IMR-90 (cell line): ENCODE measurements around the gene GTF2F1. TPM values are rescaled to one million over a fixed set of nuclear protein-coding genes. Genes with fewer than 3 reads are reported as not detected.

Experiments used
- ATAC-seq: fragments of 200-7000 bp; cut with Tn5 transposase; 2 replicates; pipeline ENCODE4 v1.9.1; 2020; ENCODE audit warnings: low read depth, mild to moderate bottlenecking, moderate library complexity
- BruUV-seq: library from RNA; stranded (reverse); fragments of 400-500 nt; replicated peaks from 2 replicates; lab custom pipeline; 2021; lab: Mats Ljungman, UMichigan
- CTCF ChIA-PET: fragments of 300-600 bp; formaldehyde crosslinking; extraction: SDS; loops from one replicate; lab custom pipeline; 2021; ENCODE audit warnings: antibody characterized with exemption; lab: Yijun Ruan, JAX
- POLR2A ChIA-PET: fragments of 300-600 bp; sonication (Branson Sonifier 250); formaldehyde crosslinking; loops from one replicate; lab custom pipeline; 2022; ENCODE audit warnings: antibody characterized with exemption; ENCODE audit not compliant: unreplicated experiment; lab: Charles Lee
- DNase-seq: peaks from one replicate; pipeline ENCODE4 v3.0.0; 2013
- H2AFZ ChIP-seq: replicated peaks from 2 replicates; pipeline ENCODE3; 2013; ENCODE audit warnings: low read length, mild to moderate bottlenecking; ENCODE audit not compliant: poor library complexity
- H2AK5ac ChIP-seq: 2 replicates; pipeline ENCODE4 v1.6.1; 2013; ENCODE audit warnings: low read depth, low read length, inconsistent platforms
- H2AK9ac ChIP-seq: replicated peaks from 2 replicates; pipeline ENCODE3; 2013; ENCODE audit warnings: mild to moderate bottlenecking, low read depth, low read length, moderate library complexity; ENCODE audit not compliant: poor library complexity
- H2BK120ac ChIP-seq: 2 replicates; pipeline ENCODE4 v1.6.1; 2013; ENCODE audit warnings: low read depth, low read length, inconsistent platforms
- H2BK15ac ChIP-seq: 3 replicates; pipeline ENCODE4 v1.6.1; 2013; ENCODE audit warnings: low read depth, low read length, inconsistent platforms
- H2BK20ac ChIP-seq: 2 replicates; pipeline ENCODE4 v1.6.1; 2013; ENCODE audit warnings: low read depth, mild to moderate bottlenecking, inconsistent platforms, low read length, moderate library complexity
- H2BK5ac ChIP-seq: 2 replicates; pipeline ENCODE4 v1.6.1; 2013; ENCODE audit warnings: mild to moderate bottlenecking, low read depth, low read length, inconsistent platforms; ENCODE audit not compliant: poor library complexity, severe bottlenecking
- H3K14ac ChIP-seq: replicated peaks from 2 replicates; pipeline ENCODE4 v1.6.1; 2013; ENCODE audit warnings: low read depth, low read length, inconsistent platforms
- H3K18ac ChIP-seq: 2 replicates; pipeline ENCODE4 v1.6.1; 2013; ENCODE audit warnings: low read depth, low read length, control low read depth
- H3K23ac ChIP-seq: 2 replicates; pipeline ENCODE4 v1.6.1; 2013; ENCODE audit warnings: low read depth, low read length, inconsistent platforms
- H3K27ac ChIP-seq: 2 replicates; pipeline ENCODE4 v1.5.1; 2013; ENCODE audit warnings: mild to moderate bottlenecking, control low read depth, low read length; ENCODE audit not compliant: insufficient read depth
- H3K27me3 ChIP-seq: 2 replicates; pipeline ENCODE4 v1.6.1; 2013; ENCODE audit warnings: low read length; ENCODE audit not compliant: control insufficient read depth, insufficient read depth
- H3K36me3 ChIP-seq: 2 replicates; pipeline ENCODE4 v1.6.1; 2013; ENCODE audit warnings: low read length, mixed read lengths; ENCODE audit not compliant: control insufficient read depth, insufficient read depth
- H3K4ac ChIP-seq: 2 replicates; pipeline ENCODE4 v1.6.1; 2013; ENCODE audit warnings: low read depth, low read length, inconsistent platforms
- H3K4me1 ChIP-seq: 2 replicates; pipeline ENCODE4 v1.6.1; 2013; ENCODE audit warnings: low read length, mixed read lengths; ENCODE audit not compliant: control insufficient read depth, insufficient read depth
- H3K4me2 ChIP-seq: 2 replicates; pipeline ENCODE4 v1.6.1; 2013; ENCODE audit warnings: low read depth, mild to moderate bottlenecking, control low read depth, low read length, moderate library complexity
- H3K4me3 ChIP-seq: 2 replicates; pipeline ENCODE4 v1.5.1; 2013; ENCODE audit warnings: low read depth, mild to moderate bottlenecking, control low read depth, low read length, moderate library complexity; ENCODE audit not compliant: insufficient read depth
- H3K56ac ChIP-seq: 2 replicates; pipeline ENCODE4 v1.6.1; 2013; ENCODE audit warnings: low read length, inconsistent platforms; ENCODE audit not compliant: insufficient read depth; ENCODE audit errors: extremely low read depth
- H3K79me1 ChIP-seq, 2 experiments: 2 replicates each; pipeline ENCODE4 v1.6.1; 2013; ENCODE audit warnings: low read length in 2 of 2, inconsistent platforms in 1 of 2, low read depth in 1 of 2
- H3K9ac ChIP-seq: 2 replicates; pipeline ENCODE4 v1.6.1; 2013; ENCODE audit warnings: low read depth, low read length, control low read depth
- H3K9me1 ChIP-seq: 2 replicates; pipeline ENCODE4 v1.6.1; 2013; ENCODE audit warnings: low read length, inconsistent platforms; ENCODE audit not compliant: insufficient read depth
- H3K9me3 ChIP-seq: 2 replicates; pipeline ENCODE4 v1.6.1; 2013; ENCODE audit warnings: low read length; ENCODE audit not compliant: control insufficient read depth, insufficient read depth
- H4K20me1 ChIP-seq: 2 replicates; pipeline ENCODE4 v1.6.1; 2013; ENCODE audit warnings: low read length, inconsistent platforms; ENCODE audit not compliant: insufficient read depth
- H4K5ac ChIP-seq: 2 replicates; pipeline ENCODE4 v1.6.1; 2013; ENCODE audit warnings: mild to moderate bottlenecking, low read depth, low read length, control low read depth
- H4K8ac ChIP-seq, 2 experiments: 2 replicates each; pipeline ENCODE4 v1.6.1; 2013; ENCODE audit warnings: low read depth in 2 of 2, low read length in 2 of 2, control low read depth in 1 of 2, inconsistent platforms in 1 of 2
- H4K91ac ChIP-seq: 2 replicates; pipeline ENCODE4 v1.6.1; 2013; ENCODE audit warnings: low read depth, low read length, inconsistent platforms; ENCODE audit not compliant: insufficient read depth
- BHLHE40 ChIP-seq: fragments of 150-350 bp; IDR thresholded peaks from 2 replicates; pipeline ENCODE4 v1.6.1; 2016; ENCODE audit warnings: mild to moderate bottlenecking, low read depth, low read length
- CHD1 ChIP-seq: IDR thresholded peaks from 2 replicates; pipeline ENCODE4 v1.6.1; 2012; ENCODE audit warnings: low read depth, low read length, improper control_type of control experiment
- ELK1 ChIP-seq: fragments of 150-350 bp; IDR thresholded peaks from 2 replicates; pipeline ENCODE4 v1.6.1; 2016; ENCODE audit warnings: low read depth, mild to moderate bottlenecking, low read length, moderate library complexity, borderline replicate concordance
- MAFK ChIP-seq: IDR thresholded peaks from 2 replicates; pipeline ENCODE4 v1.6.1; 2012; ENCODE audit warnings: low read depth, low read length, improper control_type of control experiment
- MAZ ChIP-seq: IDR thresholded peaks from 2 replicates; pipeline ENCODE4 v1.6.1; 2012; ENCODE audit warnings: low read depth, mild to moderate bottlenecking, low read length, improper control_type of control experiment, moderate library complexity, borderline replicate concordance
- POLR2A ChIP-seq: IDR thresholded peaks from 2 replicates; pipeline ENCODE4 v1.6.1; 2012; ENCODE audit warnings: mild to moderate bottlenecking, low read depth, low read length
- WGBS, 2 experiments: methylation state at CpG; one replicate each; pipeline versions ENCODE4 v1.1.5 to v1.1.7; 2013; ENCODE audit warnings: missing lambda C conversion rate in 2 of 2; ENCODE audit not compliant: insufficient read length in 1 of 2; ENCODE audit errors: extremely low coverage in 2 of 2; 5-methylcytosine and 5-hydroxymethylcytosine counted together
- dilution Hi-C: fragments of 300-500 bp; cut with HindIII; formaldehyde crosslinking; loops from one replicate; pipeline ENCODE4 v1.14.3; 2018; ENCODE audit warnings: low sequenced_read_pairs; ENCODE audit not compliant: unreplicated experiment
- in situ Hi-C: fragments of 300-500 bp; cut with MboI; formaldehyde crosslinking; loops from 3 replicates; pipeline ENCODE4 v1.14.3; 2019; ENCODE audit warnings: low sequenced_read_pairs, inconsistent platforms, mixed read lengths
- intact Hi-C: fragments of 100-400 bp; cut with micrococcal nuclease; formaldehyde crosslinking; loops from 2 replicates; pipeline ENCODE4 v1.10.0; 2022
- polyA plus RNA-seq, 3 experiments: library from polyadenylated mRNA; depleted of rRNA; stranded (reverse); fragments of >200 nt; gene quantifications; 2 replicates each; pipeline ENCODE4 v1.2.3, GENCODE V29; 2012; ENCODE audit warnings: low replicate concordance in 1 of 3
- total RNA-seq: library from RNA; depleted of rRNA; stranded (reverse); fragments of >200 nt; gene quantifications from 2 replicates; pipeline ENCODE4 v1.2.3, GENCODE V29; 2012

Gene GTF2F1
- total and polyA plus RNA-seq, 2 of the 4 experiments (the other 2 are of a cell fraction), result 43.7 to 51.4 TPM

- H3K4me1 ChIP-seq, result no peaks in the 10 kb centered on the region
- no peak overlapping the region for H3K9ac ChIP-seq
- H4K20me1 ChIP-seq, result no peaks in the 10 kb centered on the region
- H2BK120ac ChIP-seq, result no peak overlapping the region
- no peak overlapping the region for H4K8ac ChIP-seq
- dilution Hi-C loops, result no loop called here
- ChIA-PET POLR2A (no interaction called here), CTCF (interaction anchor here (1.4 kb wide), 1 partner anchor 19 kb away, joined by 3 read pairs; the partner anchor contains the start of gene ACER1)
- no peak overlapping the region for H3K4me3 ChIP-seq
- no CpG with 5 or more reads among the region's 2 CpGs for WGBS, 2 experiments
- no peak overlapping the region for H2BK20ac ChIP-seq
- in situ Hi-C loops, result no loop called here
- no peak overlapping the region for H2AFZ ChIP-seq
- no peaks in the 10 kb centered on the region for H3K36me3 ChIP-seq
- H4K91ac ChIP-seq, result no peak overlapping the region
- no peak overlapping the region for H2AK5ac ChIP-seq
- no peak overlapping the region for H3K23ac ChIP-seq
- H3K56ac ChIP-seq, result no peak overlapping the region
- H3K4me2 ChIP-seq, result no peak overlapping the region
- no peak overlapping the region for H3K14ac ChIP-seq
- no peak overlapping the region for H3K27ac ChIP-seq
- no peak overlapping the region for H2BK5ac ChIP-seq
- H3K18ac ChIP-seq, result no peak overlapping the region
- no peak for ATAC-seq
- no peak overlapping the region for H2BK15ac ChIP-seq
- no peak overlapping the region for H4K5ac ChIP-seq
- no peak overlapping the region for H3K4ac ChIP-seq
- intact Hi-C loops, result no loop called here
- no peak for DNase-seq
- H3K9me1 ChIP-seq, result no peaks in the 10 kb centered on the region
- no peaks in the 10 kb centered on the region for H3K79me1 ChIP-seq
- TF ChIP-seq MAFK (no peak), CHD1 (no peak), ELK1 (no peak), MAZ (no peak), POLR2A (no peak), BHLHE40 (no peak)
- no peak overlapping the region for H2AK9ac ChIP-seq
- H3K27me3 ChIP-seq, result no peaks in the 10 kb centered on the region; the same call in 1 of the 2 replicates
- H3K9me3 ChIP-seq, result no peaks in the 10 kb centered on the region
- no TSS peak for BruUV-seq
Measured at GRCh38 chr19:6352381-6353165, 40.4 kb downstream of the GTF2F1 start.
